Neural cell (in vitro differentiated cells): Measurements from ENCODE around the gene EEPD1. TPM values are rescaled to one million over a fixed set of nuclear protein-coding genes. Genes with fewer than 3 reads are reported as not detected.

Source experiments
- H2AFZ ChIP-seq: fragments of 200-600, 300-800 bp; sonication (generic), shearing (Covaris generic); 2 replicates; pipeline ENCODE4 v1.6.0; 2014; ENCODE audit warnings: low read depth, mild to moderate bottlenecking, antibody characterized with exemption, low read length, moderate library complexity
- H3F3A ChIP-seq: fragments of 200-600 bp; shearing (Covaris generic); 2 replicates; pipeline ENCODE4 v1.6.1; 2016; ENCODE audit warnings: mild to moderate bottlenecking, moderate library complexity, mixed read lengths, antibody characterized with exemption, low read length; ENCODE audit not compliant: insufficient read depth, poor library complexity, severe bottlenecking
- H3K27ac ChIP-seq: fragments of 200-600, 300-800 bp; sonication (generic), shearing (Covaris generic); 2 replicates; pipeline ENCODE4 v1.5.1; 2014; ENCODE audit warnings: mild to moderate bottlenecking, low read length, moderate library complexity
- H3K27me3 ChIP-seq: fragments of 300-800, 200-600 bp; sonication (generic), shearing (Covaris generic); 2 replicates; pipeline ENCODE4 v1.6.0; 2014; ENCODE audit warnings: mild to moderate bottlenecking, low read depth, low read length, moderate library complexity; ENCODE audit not compliant: insufficient read depth
- H3K36me3 ChIP-seq: fragments of 300-800, 200-600 bp; sonication (generic), shearing (Covaris generic); 2 replicates; pipeline ENCODE4 v1.5.1; 2014; ENCODE audit warnings: mild to moderate bottlenecking, antibody characterized with exemption, low read length, moderate library complexity; ENCODE audit not compliant: insufficient read depth
- H3K4me2 ChIP-seq: fragments of 300-800, 200-600 bp; sonication (generic), shearing (Covaris generic); 2 replicates; pipeline ENCODE4 v1.6.0; 2014; ENCODE audit warnings: mild to moderate bottlenecking, low read length
- H3K4me3 ChIP-seq: fragments of 300-800, 200-600 bp; sonication (generic), shearing (Covaris generic); 2 replicates; pipeline ENCODE4 v1.5.1; 2014; ENCODE audit warnings: mild to moderate bottlenecking, low read length, moderate library complexity
- H3K79me2 ChIP-seq: fragments of 200-600 bp; shearing (Covaris generic); replicated peaks from 2 replicates; pipeline ENCODE4 v1.6.0; 2014; ENCODE audit warnings: mild to moderate bottlenecking, low read length, moderate library complexity; ENCODE audit not compliant: insufficient read depth
- H3K9ac ChIP-seq: fragments of 300-800, 200-600 bp; sonication (generic), shearing (Covaris generic); 2 replicates; pipeline ENCODE4 v1.6.1; 2016; ENCODE audit warnings: mild to moderate bottlenecking, low read length, mixed read lengths
- H3K9me2 ChIP-seq: fragments of 200-600 bp; shearing (Covaris generic); 2 replicates; pipeline ENCODE4 v1.6.1; 2016; ENCODE audit warnings: mild to moderate bottlenecking, low read length, mixed read lengths; ENCODE audit not compliant: insufficient read depth
- H3K9me3 ChIP-seq: fragments of 200-600, 300-800 bp; sonication (generic), shearing (Covaris generic); 2 replicates; pipeline ENCODE4 v1.6.1; 2016; ENCODE audit warnings: mild to moderate bottlenecking, mixed run types, low read length, moderate library complexity, mixed read lengths
- H4K20me1 ChIP-seq: fragments of 200-600 bp; shearing (Covaris generic); 2 replicates; pipeline ENCODE4 v1.6.1; 2016; ENCODE audit warnings: mild to moderate bottlenecking, mixed run types; ENCODE audit not compliant: insufficient read depth
- CTCF ChIP-seq: fragments of 450-650 bp; IDR thresholded peaks from 2 replicates; pipeline ENCODE4 v1.5.1; 2014; ENCODE audit warnings: antibody characterized with exemption, mild to moderate bottlenecking, moderate library complexity; ENCODE audit not compliant: poor library complexity, severe bottlenecking
- EP300 ChIP-seq: fragments of 450-650 bp; conservative IDR thresholded peaks from 2 replicates; pipeline ENCODE4 v1.6.1; 2014; ENCODE audit warnings: antibody characterized with exemption, mild to moderate bottlenecking, moderate library complexity; ENCODE audit not compliant: poor library complexity, severe bottlenecking
- EZH2 ChIP-seq: fragments of 200-600, 300-800 bp; shearing (Covaris generic), sonication (generic); IDR thresholded peaks from 2 replicates; pipeline ENCODE4 v1.6.1; 2014; ENCODE audit warnings: antibody characterized with exemption, low read length, borderline replicate concordance, mild to moderate bottlenecking; ENCODE audit not compliant: insufficient read depth, poor library complexity, severe bottlenecking
- MXI1 ChIP-seq: fragments of 450-650 bp; conservative IDR thresholded peaks from 2 replicates; pipeline ENCODE4 v1.6.1; 2014; ENCODE audit warnings: antibody characterized with exemption, mild to moderate bottlenecking; ENCODE audit not compliant: poor library complexity, severe bottlenecking
- POLR2AphosphoS5 ChIP-seq: IDR thresholded peaks from 2 replicates; pipeline ENCODE4 v1.6.1; 2012
- RAD21 ChIP-seq: fragments of 450-650 bp; conservative IDR thresholded peaks from 2 replicates; pipeline ENCODE4 v1.6.1; 2014; ENCODE audit warnings: antibody characterized with exemption, mild to moderate bottlenecking, moderate library complexity
- SMC3 ChIP-seq: fragments of 450-650 bp; conservative IDR thresholded peaks from 2 replicates; pipeline ENCODE4 v1.6.1; 2014; ENCODE audit warnings: antibody characterized with exemption, mild to moderate bottlenecking, moderate library complexity; ENCODE audit not compliant: poor library complexity
- TAF1 ChIP-seq: IDR thresholded peaks from 2 replicates; pipeline ENCODE4 v1.6.1; 2012; ENCODE audit warnings: low read depth
- polyA plus RNA-seq: library from polyadenylated mRNA; depleted of rRNA; stranded (reverse); fragments of >200 nt; gene quantifications from 2 replicates; pipeline ENCODE4 v1.2.3, GENCODE V29; 2014
- TF ChIP-seq, protein P1 (sequence below): IDR thresholded peaks from 2 replicates; pipeline ENCODE4 v1.6.1; 2012; ENCODE audit warnings: borderline replicate concordance

EEPD1 gene
- polyA plus RNA-seq, 1 donor from 2014 or later, result 4.2 TPM

DNA sequence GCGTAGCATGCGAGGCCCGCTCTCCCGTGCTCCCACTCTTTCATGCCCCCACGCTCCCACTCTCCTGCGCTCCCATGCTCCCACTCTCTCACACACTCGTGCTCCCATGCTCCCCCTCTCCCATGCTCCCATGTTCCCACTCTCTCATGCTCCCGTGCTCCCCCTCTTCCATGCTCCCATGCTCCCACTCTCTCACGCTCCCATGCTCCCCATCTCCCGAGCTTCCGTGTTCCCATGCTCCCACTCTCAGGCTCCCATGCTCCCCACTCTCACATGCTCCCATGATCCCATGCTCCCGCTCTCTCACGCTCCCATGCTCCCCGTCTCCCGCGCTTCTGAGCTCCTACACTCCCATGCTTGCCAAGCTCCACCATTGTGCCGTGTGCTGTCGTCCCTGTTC lies 152.2 kb downstream of the EEPD1 start:
- H3K9me2 ChIP-seq, result no peaks in the 10 kb centered on the region
- H3K9me3 ChIP-seq, result no peaks in the 10 kb centered on the region
- no peak overlapping the region for H3K4me3 ChIP-seq
- no peak overlapping the region for H3K9ac ChIP-seq
- TF ChIP-seq TAF1, result no peak
- TF ChIP-seq CTCF, result no peak
- no peak for TF ChIP-seq POLR2AphosphoS5
- TF ChIP-seq, protein P1, sequence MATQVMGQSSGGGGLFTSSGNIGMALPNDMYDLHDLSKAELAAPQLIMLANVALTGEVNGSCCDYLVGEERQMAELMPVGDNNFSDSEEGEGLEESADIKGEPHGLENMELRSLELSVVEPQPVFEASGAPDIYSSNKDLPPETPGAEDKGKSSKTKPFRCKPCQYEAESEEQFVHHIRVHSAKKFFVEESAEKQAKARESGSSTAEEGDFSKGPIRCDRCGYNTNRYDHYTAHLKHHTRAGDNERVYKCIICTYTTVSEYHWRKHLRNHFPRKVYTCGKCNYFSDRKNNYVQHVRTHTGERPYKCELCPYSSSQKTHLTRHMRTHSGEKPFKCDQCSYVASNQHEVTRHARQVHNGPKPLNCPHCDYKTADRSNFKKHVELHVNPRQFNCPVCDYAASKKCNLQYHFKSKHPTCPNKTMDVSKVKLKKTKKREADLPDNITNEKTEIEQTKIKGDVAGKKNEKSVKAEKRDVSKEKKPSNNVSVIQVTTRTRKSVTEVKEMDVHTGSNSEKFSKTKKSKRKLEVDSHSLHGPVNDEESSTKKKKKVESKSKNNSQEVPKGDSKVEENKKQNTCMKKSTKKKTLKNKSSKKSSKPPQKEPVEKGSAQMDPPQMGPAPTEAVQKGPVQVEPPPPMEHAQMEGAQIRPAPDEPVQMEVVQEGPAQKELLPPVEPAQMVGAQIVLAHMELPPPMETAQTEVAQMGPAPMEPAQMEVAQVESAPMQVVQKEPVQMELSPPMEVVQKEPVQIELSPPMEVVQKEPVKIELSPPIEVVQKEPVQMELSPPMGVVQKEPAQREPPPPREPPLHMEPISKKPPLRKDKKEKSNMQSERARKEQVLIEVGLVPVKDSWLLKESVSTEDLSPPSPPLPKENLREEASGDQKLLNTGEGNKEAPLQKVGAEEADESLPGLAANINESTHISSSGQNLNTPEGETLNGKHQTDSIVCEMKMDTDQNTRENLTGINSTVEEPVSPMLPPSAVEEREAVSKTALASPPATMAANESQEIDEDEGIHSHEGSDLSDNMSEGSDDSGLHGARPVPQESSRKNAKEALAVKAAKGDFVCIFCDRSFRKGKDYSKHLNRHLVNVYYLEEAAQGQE, result no peak
- TF ChIP-seq EZH2, result no peak
- no peak for TF ChIP-seq RAD21
- no peak for TF ChIP-seq SMC3
- no peak for TF ChIP-seq EP300
- TF ChIP-seq MXI1, result no peak
- no peaks in the 10 kb centered on the region for H3K27me3 ChIP-seq
- no peak overlapping the region for H3K4me2 ChIP-seq
- H2AFZ ChIP-seq, result no peak overlapping the region
- H3K27ac ChIP-seq, result no peak overlapping the region
- no peaks in the 10 kb centered on the region for H3K79me2 ChIP-seq
- H3K36me3 ChIP-seq, result no peaks in the 10 kb centered on the region
- no peaks in the 10 kb centered on the region for H3F3A ChIP-seq
- no peaks in the 10 kb centered on the region for H4K20me1 ChIP-seq

DNA sequence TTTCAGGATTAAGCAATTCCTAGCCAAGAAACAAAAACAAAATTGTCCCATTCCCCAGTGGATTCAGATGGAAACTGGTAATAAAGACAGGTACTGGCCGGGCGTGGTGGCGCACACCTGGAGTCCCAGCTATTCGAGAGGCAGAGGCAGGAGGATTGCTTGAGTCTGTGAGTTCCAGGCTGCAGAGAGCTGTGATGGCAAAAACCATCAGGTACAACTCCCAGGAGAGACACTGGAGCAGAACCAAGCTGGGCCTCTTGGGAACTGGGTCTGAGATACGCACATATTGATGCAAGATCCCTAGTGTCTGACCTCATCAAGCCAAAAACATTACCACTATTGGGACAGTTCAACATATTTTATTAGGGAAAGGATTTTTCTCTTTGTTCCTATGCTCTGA lies 152.6 kb downstream of the EEPD1 start:
- no peaks in the 10 kb centered on the region for H3K36me3 ChIP-seq
- no peak overlapping the region for H2AFZ ChIP-seq
- H3F3A ChIP-seq, result no peaks in the 10 kb centered on the region
- no peak for TF ChIP-seq SMC3
- no peak for TF ChIP-seq EP300
- no peak for TF ChIP-seq TAF1
- no peak for TF ChIP-seq MXI1
- no peak for TF ChIP-seq CTCF
- TF ChIP-seq POLR2AphosphoS5, result no peak
- no peak for TF ChIP-seq EZH2
- TF ChIP-seq, protein P1, result no peak
- TF ChIP-seq RAD21, result no peak
- H3K9me3 ChIP-seq, result no peaks in the 10 kb centered on the region
- no peaks in the 10 kb centered on the region for H3K27me3 ChIP-seq
- H3K9me2 ChIP-seq, result no peaks in the 10 kb centered on the region
- H3K4me3 ChIP-seq, result no peak overlapping the region
- no peak overlapping the region for H3K4me2 ChIP-seq
- no peaks in the 10 kb centered on the region for H3K79me2 ChIP-seq
- no peak overlapping the region for H3K9ac ChIP-seq
- no peaks in the 10 kb centered on the region for H4K20me1 ChIP-seq
- no peak overlapping the region for H3K27ac ChIP-seq
